SK-N-SH treated with all-trans-retinoic acid at 6 μM for 48 hours (cell line): ENCODE results near the gene MAGEA8.

Source experiments
- BACH2 ChIP-seq: fragments of 250-450 bp; sonication (Bioruptor Pico); IDR thresholded peaks from 2 replicates; pipeline ENCODE4 v1.9.0; 2021; ENCODE audit warnings: mild to moderate bottlenecking, borderline replicate concordance
- GLIS3 ChIP-seq: fragments of 250-450 bp; sonication (Bioruptor Pico); IDR thresholded peaks from 2 replicates; pipeline ENCODE4 v1.5.0; 2020; ENCODE audit warnings: mild to moderate bottlenecking, moderate library complexity
- SNAI2 ChIP-seq: fragments of 250-450 bp; sonication (Bioruptor Pico); IDR thresholded peaks from 2 replicates; pipeline ENCODE4 v1.5.0; 2020; ENCODE audit warnings: mild to moderate bottlenecking, moderate library complexity
- TOX ChIP-seq: fragments of 250-450 bp; sonication (Bioruptor Pico); IDR thresholded peaks from 2 replicates; pipeline ENCODE4 v1.8.0; 2021; ENCODE audit warnings: mild to moderate bottlenecking, moderate library complexity, borderline replicate concordance
- ZFP3 ChIP-seq: fragments of 250-450 bp; sonication (Bioruptor Pico); IDR thresholded peaks from 2 replicates; pipeline ENCODE4 v1.5.0; 2020; ENCODE audit warnings: mild to moderate bottlenecking, moderate library complexity
- ZFP30 ChIP-seq: fragments of 450-650 bp; formaldehyde crosslinking; IDR thresholded peaks from 2 replicates; pipeline ENCODE4 v1.5.0; 2022; ENCODE audit warnings: mild to moderate bottlenecking, moderate library complexity
- ZNF565 ChIP-seq: fragments of 450-650 bp; formaldehyde crosslinking; conservative IDR thresholded peaks from 2 replicates; pipeline ENCODE4 v1.5.0; 2020; ENCODE audit warnings: low read depth, mild to moderate bottlenecking, moderate library complexity
- ZNF70 ChIP-seq: fragments of 450-650 bp; formaldehyde crosslinking; IDR thresholded peaks from 2 replicates; pipeline ENCODE4 v1.5.0; 2020; ENCODE audit warnings: mild to moderate bottlenecking, moderate library complexity
- ZNF8 ChIP-seq: fragments of 450-650 bp; formaldehyde crosslinking; IDR thresholded peaks from 2 replicates; pipeline ENCODE4 v1.5.0; 2020; ENCODE audit warnings: mild to moderate bottlenecking, moderate library complexity
- TF ChIP-seq, protein P1 (sequence below): fragments of 250-450 bp; sonication (Bioruptor Pico); IDR thresholded peaks from 2 replicates; pipeline ENCODE4 v1.5.0; 2020; ENCODE audit warnings: mild to moderate bottlenecking, moderate library complexity
- TF ChIP-seq, protein P2 (sequence below): fragments of 250-450 bp; sonication (Bioruptor Pico); IDR thresholded peaks from 2 replicates; pipeline ENCODE4 v1.5.1; 2020; ENCODE audit warnings: low read depth, mild to moderate bottlenecking, moderate library complexity
- TF ChIP-seq, protein P3 (sequence below): fragments of 250-450 bp; sonication (Bioruptor Pico); IDR thresholded peaks from 2 replicates; pipeline ENCODE4 v1.8.0; 2020; ENCODE audit warnings: mild to moderate bottlenecking, moderate library complexity, borderline replicate concordance

DNA sequence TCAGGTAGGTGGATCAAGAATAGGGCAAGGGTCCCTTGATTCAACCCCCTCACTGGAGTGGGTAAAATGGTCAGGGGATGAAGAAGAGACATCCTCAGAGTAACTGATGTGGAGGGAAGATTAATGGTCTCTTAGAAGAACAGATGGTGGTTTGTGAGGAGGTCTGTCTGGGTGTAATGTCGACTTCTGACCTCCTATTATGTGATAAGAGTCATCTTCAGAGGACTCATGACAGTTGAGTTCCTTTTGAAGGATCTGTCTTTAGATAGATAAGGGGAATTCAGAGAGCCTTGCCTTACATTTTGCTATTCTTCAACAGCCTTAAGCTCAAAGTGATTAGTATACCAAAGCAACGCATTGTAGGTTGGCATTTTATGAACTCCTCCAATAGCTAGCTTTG, 27.1 kb upstream of the MAGEA8 start:
- TF ChIP-seq, protein P1, sequence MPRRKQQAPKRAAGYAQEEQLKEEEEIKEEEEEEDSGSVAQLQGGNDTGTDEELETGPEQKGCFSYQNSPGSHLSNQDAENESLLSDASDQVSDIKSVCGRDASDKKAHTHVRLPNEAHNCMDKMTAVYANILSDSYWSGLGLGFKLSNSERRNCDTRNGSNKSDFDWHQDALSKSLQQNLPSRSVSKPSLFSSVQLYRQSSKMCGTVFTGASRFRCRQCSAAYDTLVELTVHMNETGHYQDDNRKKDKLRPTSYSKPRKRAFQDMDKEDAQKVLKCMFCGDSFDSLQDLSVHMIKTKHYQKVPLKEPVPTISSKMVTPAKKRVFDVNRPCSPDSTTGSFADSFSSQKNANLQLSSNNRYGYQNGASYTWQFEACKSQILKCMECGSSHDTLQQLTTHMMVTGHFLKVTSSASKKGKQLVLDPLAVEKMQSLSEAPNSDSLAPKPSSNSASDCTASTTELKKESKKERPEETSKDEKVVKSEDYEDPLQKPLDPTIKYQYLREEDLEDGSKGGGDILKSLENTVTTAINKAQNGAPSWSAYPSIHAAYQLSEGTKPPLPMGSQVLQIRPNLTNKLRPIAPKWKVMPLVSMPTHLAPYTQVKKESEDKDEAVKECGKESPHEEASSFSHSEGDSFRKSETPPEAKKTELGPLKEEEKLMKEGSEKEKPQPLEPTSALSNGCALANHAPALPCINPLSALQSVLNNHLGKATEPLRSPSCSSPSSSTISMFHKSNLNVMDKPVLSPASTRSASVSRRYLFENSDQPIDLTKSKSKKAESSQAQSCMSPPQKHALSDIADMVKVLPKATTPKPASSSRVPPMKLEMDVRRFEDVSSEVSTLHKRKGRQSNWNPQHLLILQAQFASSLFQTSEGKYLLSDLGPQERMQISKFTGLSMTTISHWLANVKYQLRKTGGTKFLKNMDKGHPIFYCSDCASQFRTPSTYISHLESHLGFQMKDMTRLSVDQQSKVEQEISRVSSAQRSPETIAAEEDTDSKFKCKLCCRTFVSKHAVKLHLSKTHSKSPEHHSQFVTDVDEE (CRISPR knock-in tag) = no peak
- TF ChIP-seq SNAI2 (CRISPR knock-in tag) (no peak), ZNF565 (CRISPR knock-in tag) (no peak), TOX (CRISPR knock-in tag) (no peak), ZNF8 (CRISPR knock-in tag) (no peak), ZNF70 (CRISPR knock-in tag) (no peak), ZFP3 (CRISPR knock-in tag) (no peak), ZFP30 (CRISPR knock-in tag) (no peak), GLIS3 (CRISPR knock-in tag) (no peak), BACH2 (CRISPR knock-in tag) (no peak)
- TF ChIP-seq, protein P2, sequence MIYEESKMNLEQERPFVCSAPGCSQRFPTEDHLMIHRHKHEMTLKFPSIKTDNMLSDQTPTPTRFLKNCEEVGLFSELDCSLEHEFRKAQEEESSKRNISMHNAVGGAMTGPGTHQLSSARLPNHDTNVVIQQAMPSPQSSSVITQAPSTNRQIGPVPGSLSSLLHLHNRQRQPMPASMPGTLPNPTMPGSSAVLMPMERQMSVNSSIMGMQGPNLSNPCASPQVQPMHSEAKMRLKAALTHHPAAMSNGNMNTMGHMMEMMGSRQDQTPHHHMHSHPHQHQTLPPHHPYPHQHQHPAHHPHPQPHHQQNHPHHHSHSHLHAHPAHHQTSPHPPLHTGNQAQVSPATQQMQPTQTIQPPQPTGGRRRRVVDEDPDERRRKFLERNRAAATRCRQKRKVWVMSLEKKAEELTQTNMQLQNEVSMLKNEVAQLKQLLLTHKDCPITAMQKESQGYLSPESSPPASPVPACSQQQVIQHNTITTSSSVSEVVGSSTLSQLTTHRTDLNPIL = no peak
- TF ChIP-seq, protein P3, sequence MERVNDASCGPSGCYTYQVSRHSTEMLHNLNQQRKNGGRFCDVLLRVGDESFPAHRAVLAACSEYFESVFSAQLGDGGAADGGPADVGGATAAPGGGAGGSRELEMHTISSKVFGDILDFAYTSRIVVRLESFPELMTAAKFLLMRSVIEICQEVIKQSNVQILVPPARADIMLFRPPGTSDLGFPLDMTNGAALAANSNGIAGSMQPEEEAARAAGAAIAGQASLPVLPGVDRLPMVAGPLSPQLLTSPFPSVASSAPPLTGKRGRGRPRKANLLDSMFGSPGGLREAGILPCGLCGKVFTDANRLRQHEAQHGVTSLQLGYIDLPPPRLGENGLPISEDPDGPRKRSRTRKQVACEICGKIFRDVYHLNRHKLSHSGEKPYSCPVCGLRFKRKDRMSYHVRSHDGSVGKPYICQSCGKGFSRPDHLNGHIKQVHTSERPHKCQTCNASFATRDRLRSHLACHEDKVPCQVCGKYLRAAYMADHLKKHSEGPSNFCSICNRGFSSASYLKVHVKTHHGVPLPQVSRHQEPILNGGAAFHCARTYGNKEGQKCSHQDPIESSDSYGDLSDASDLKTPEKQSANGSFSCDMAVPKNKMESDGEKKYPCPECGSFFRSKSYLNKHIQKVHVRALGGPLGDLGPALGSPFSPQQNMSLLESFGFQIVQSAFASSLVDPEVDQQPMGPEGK = no peak
